ENCODE data around the gene DPH7. TPM values are rescaled to one million over a fixed set of nuclear protein-coding genes. Genes with fewer than 3 reads are reported as not detected.
"Not testable (repeated sequence)": the region's sequence is repeated elsewhere in the genome, so short reads cannot be mapped to it uniquely, and the experiment has no call there.

Gene DPH7
- total RNA-seq, 1 experiment from 2014 or later: 43.9 TPM

GRCh38 chr9:137515338-137515724 lies 63.4 kb downstream of the DPH7 start (continued):
- TF ChIP-seq, protein P1, sequence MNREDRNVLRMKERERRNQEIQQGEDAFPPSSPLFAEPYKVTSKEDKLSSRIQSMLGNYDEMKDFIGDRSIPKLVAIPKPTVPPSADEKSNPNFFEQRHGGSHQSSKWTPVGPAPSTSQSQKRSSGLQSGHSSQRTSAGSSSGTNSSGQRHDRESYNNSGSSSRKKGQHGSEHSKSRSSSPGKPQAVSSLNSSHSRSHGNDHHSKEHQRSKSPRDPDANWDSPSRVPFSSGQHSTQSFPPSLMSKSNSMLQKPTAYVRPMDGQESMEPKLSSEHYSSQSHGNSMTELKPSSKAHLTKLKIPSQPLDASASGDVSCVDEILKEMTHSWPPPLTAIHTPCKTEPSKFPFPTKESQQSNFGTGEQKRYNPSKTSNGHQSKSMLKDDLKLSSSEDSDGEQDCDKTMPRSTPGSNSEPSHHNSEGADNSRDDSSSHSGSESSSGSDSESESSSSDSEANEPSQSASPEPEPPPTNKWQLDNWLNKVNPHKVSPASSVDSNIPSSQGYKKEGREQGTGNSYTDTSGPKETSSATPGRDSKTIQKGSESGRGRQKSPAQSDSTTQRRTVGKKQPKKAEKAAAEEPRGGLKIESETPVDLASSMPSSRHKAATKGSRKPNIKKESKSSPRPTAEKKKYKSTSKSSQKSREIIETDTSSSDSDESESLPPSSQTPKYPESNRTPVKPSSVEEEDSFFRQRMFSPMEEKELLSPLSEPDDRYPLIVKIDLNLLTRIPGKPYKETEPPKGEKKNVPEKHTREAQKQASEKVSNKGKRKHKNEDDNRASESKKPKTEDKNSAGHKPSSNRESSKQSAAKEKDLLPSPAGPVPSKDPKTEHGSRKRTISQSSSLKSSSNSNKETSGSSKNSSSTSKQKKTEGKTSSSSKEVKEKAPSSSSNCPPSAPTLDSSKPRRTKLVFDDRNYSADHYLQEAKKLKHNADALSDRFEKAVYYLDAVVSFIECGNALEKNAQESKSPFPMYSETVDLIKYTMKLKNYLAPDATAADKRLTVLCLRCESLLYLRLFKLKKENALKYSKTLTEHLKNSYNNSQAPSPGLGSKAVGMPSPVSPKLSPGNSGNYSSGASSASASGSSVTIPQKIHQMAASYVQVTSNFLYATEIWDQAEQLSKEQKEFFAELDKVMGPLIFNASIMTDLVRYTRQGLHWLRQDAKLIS (CRISPR knock-in tag; IDR thresholded peaks at IDR 0.05; ENCODE audit: borderline replicate concordance): no peak

GRCh38 chr9:137514691-137515337 lies 63.9 kb downstream of the DPH7 start:
- no peak overlapping the region for H3K4me3 Mint-ChIP-seq
- H3K36me3 Mint-ChIP-seq: 0 out of 2 replicates have a peak, but pooled peaks cover 5% of the 10 kb centered on the region
- H3K9me3 Mint-ChIP-seq: peaks cover 13% of the 10 kb centered on the region
- H3K27me3 Mint-ChIP-seq (ENCODE audit: low read depth): no peaks in the 10 kb centered on the region
- no peak for DNase-seq (ENCODE audit: low spot score)
- no peak for ATAC-seq
- CTCF ChIA-PET: no interaction called here
- TF ChIP-seq ZNF425 (CRISPR knock-in tag; conservative IDR thresholded peaks at IDR 0.05) (no peak), RELA (CRISPR knock-in tag; IDR thresholded peaks at IDR 0.05; ENCODE audit: borderline replicate concordance) (no peak), CTCF (IDR thresholded peaks at IDR 0.05) (no peak), TP53 (CRISPR knock-in tag; IDR thresholded peaks at IDR 0.05) (no peak), NR2C2 (CRISPR knock-in tag; IDR thresholded peaks at IDR 0.05) (no peak), E2F1 (CRISPR knock-in tag; IDR thresholded peaks at IDR 0.05) (no peak), AR (CRISPR knock-in tag; IDR thresholded peaks at IDR 0.05) (no peak)
- TF ChIP-seq, protein P2, sequence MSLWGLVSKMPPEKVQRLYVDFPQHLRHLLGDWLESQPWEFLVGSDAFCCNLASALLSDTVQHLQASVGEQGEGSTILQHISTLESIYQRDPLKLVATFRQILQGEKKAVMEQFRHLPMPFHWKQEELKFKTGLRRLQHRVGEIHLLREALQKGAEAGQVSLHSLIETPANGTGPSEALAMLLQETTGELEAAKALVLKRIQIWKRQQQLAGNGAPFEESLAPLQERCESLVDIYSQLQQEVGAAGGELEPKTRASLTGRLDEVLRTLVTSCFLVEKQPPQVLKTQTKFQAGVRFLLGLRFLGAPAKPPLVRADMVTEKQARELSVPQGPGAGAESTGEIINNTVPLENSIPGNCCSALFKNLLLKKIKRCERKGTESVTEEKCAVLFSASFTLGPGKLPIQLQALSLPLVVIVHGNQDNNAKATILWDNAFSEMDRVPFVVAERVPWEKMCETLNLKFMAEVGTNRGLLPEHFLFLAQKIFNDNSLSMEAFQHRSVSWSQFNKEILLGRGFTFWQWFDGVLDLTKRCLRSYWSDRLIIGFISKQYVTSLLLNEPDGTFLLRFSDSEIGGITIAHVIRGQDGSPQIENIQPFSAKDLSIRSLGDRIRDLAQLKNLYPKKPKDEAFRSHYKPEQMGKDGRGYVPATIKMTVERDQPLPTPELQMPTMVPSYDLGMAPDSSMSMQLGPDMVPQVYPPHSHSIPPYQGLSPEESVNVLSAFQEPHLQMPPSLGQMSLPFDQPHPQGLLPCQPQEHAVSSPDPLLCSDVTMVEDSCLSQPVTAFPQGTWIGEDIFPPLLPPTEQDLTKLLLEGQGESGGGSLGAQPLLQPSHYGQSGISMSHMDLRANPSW (CRISPR knock-in tag; conservative IDR thresholded peaks at IDR 0.05; ENCODE audit: low read depth): no peak
- H3K4me1 Mint-ChIP-seq: no peaks in the 10 kb centered on the region
- POLR2A ChIA-PET: no interaction called here
- no peak overlapping the region for H3K27ac Mint-ChIP-seq

GRCh38 chr9:137513801-137514570 lies 64.7 kb downstream of the DPH7 start:
- DNase-seq (ENCODE audit: low spot score); H3K36me3 Mint-ChIP-seq; ATAC-seq; H3K27ac Mint-ChIP-seq; H3K4me1 Mint-ChIP-seq; H3K27me3 Mint-ChIP-seq (ENCODE audit: low read depth); H3K4me3 Mint-ChIP-seq; POLR2A ChIA-PET: not testable (repeated sequence)
- H3K9me3 Mint-ChIP-seq: peaks cover 19% of the 10 kb centered on the region
- CTCF ChIA-PET: interaction anchor here (0.6 to 1.0 kb wide), 2 partner anchors 11 to 21 kb away, joined by 3 read pairs; no protein-coding TSS in a partner anchor

DNA sequence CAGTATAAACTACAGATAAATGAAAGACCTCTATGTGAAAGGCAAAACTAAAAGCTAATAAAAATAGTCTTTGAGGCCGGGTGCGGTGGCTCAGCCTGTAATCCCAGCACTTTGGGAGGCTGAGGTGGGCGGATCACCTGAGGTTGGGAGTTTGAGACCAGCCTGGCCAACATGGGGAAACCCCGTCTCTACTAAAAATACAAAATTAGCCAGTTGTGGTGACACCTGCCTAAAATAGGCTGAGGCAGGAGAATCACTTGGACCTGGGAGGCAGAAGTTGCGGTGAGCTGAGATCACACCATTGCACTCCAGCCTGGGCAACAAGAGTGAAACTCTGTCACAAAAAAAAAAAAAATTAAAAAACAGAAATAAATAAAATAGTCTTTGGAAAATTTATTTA lies 65.6 kb downstream of the DPH7 start:
- not testable (repeated sequence) for H3K4me1 Mint-ChIP-seq; ATAC-seq; H3K27me3 Mint-ChIP-seq (ENCODE audit: low read depth); H3K27ac Mint-ChIP-seq; H3K36me3 Mint-ChIP-seq; DNase-seq (ENCODE audit: low spot score); H3K4me3 Mint-ChIP-seq
- peaks cover 21% of the 10 kb centered on the region for H3K9me3 Mint-ChIP-seq
- POLR2A ChIA-PET: interaction anchor here (0.6 kb wide), 1 partner anchor 783 kb away, joined by 4 read pairs; no protein-coding TSS in a partner anchor
- CTCF ChIA-PET: interaction anchor here (1.0 kb wide), 1 partner anchor 12 kb away, joined by 3 read pairs; no protein-coding TSS in a partner anchor
